ENCODE results near the gene PSME2. TPM values are rescaled to one million over a fixed set of nuclear protein-coding genes. Genes with fewer than 3 reads are reported as not detected.

Gene PSME2
- total and polyA plus RNA-seq, 7 donors: 30.1 to 179 (median 76.4) TPM

DNA sequence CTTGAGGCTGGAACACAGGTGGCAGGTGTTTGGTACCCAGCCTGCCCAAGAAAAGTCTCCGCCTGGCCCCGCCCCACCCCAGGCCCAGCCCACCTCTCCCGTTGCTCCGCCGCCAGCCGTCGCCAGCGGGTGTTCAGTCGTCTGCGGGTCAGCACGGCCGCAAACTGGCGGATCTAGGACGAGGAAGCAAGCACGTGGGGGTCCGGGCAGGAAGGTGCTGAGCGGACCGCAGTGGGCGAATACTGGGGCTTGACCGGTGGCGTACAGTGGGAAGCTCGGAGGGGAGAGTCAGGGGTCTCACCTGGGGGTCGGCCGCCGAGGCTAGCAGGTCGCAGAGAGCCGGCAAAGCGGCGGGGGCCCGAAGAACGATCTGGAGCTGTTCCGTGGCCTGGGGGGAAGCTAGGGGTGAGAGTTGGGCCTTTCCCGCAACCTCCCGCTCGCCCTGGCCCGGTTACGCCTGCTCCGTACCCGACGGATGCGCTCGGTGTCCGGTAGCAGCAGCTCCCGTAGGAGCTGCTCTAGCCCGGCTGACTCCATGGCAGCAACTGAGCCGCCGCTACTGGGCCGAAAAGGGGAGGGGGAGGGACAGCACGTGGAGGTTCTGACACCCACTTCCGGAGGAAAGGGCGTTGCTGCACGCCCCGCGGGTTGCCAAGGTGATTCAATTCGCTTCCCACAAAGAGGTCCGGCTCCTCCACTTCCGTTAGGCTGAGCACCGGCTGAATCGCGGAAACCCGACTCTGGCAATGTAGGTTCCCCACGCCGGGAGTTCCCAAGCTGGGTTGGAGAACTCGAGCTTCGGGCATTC lies 42.0 kb upstream of the PSME2 start, which contains the start of gene IPO4:
Gene IPO4, minus strand, starts transcription at position 566 of the 808 bp plus-strand sequence. Its CDS starts 29 bp downstream, at position 537.
- TF ChIP-seq, protein P1, sequence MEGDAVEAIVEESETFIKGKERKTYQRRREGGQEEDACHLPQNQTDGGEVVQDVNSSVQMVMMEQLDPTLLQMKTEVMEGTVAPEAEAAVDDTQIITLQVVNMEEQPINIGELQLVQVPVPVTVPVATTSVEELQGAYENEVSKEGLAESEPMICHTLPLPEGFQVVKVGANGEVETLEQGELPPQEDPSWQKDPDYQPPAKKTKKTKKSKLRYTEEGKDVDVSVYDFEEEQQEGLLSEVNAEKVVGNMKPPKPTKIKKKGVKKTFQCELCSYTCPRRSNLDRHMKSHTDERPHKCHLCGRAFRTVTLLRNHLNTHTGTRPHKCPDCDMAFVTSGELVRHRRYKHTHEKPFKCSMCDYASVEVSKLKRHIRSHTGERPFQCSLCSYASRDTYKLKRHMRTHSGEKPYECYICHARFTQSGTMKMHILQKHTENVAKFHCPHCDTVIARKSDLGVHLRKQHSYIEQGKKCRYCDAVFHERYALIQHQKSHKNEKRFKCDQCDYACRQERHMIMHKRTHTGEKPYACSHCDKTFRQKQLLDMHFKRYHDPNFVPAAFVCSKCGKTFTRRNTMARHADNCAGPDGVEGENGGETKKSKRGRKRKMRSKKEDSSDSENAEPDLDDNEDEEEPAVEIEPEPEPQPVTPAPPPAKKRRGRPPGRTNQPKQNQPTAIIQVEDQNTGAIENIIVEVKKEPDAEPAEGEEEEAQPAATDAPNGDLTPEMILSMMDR (IDR thresholded peaks at IDR 0.05): no peak
- ATAC-seq: peak; percentile 95 to 97 (median 96)
- peak within 1 kb of the TSS; percentile 90 for H3K4me3 ChIP-seq
- intact Hi-C loops (cut with DNase I): loop anchor here in 1 of 2 donors (2.0 kb wide), 1 partner anchor 26 kb away; no protein-coding TSS in a partner anchor
- 0 to 1% (median 0%) methylated on average over 60 to 65 of the region's 65 CpGs for WGBS, 3 donors
- no peaks in the 10 kb centered on the region for H3K9me3 ChIP-seq
- H3K36me3 ChIP-seq (ENCODE audit: insufficient read depth in 1 of 2, low read depth in 1 of 2): peaks cover 6 to 73% of the 10 kb centered on the region in 2 donors
- H3K27ac ChIP-seq: peak within 1 kb of the TSS; percentile 94
- H3K4me1 ChIP-seq: peaks cover 21% of the 10 kb centered on the region
- peak; percentile 95 to 98 for DNase-seq
- no peaks in the 10 kb centered on the region for H3K27me3 ChIP-seq (ENCODE audit: insufficient read depth in 3 of 3, low read length in 2 of 3)

DNA sequence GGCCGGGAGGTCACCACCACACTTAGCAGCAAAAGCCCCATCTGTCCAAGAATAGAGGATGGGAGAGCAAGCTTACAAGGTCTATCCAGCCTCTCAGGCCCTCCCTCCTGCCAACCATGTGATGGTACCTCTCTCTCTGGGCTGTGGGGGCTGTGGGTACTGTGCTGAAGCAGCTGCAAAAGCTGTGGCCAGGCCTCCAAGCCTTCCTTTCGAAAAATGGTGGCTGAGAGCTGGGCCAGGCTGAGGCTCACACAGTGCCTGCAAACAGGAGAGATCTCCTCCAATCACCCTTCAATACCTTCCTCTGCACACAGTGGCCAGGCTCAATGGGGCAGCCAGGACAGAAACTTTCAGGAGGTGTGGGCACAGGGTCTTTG lies 41.1 kb upstream of the PSME2 start:
- DNase-seq (peak in 1 of 2 donors; percentile 34), ATAC-seq (no peak)
- TF ChIP-seq, protein P1 (IDR thresholded peaks at IDR 0.05): no peak
- WGBS, 3 donors: 59 to 76% (median 74%) methylated on average over 2 of the region's 2 CpGs
- H3K4me1 ChIP-seq: peaks cover 21% of the 10 kb centered on the region
- H3K9me3 ChIP-seq: no peaks in the 10 kb centered on the region
- H3K27me3 ChIP-seq (ENCODE audit: insufficient read depth in 3 of 3, low read length in 2 of 3): no peaks in the 10 kb centered on the region
- intact Hi-C loops (cut with DNase I): no loop called here
- peak overlapping the region; percentile 94 for H3K27ac ChIP-seq
- peak overlapping the region; percentile 90 for H3K4me3 ChIP-seq
- H3K36me3 ChIP-seq (ENCODE audit: insufficient read depth in 1 of 2, low read depth in 1 of 2): peaks cover 6 to 73% of the 10 kb centered on the region in 2 donors

DNA sequence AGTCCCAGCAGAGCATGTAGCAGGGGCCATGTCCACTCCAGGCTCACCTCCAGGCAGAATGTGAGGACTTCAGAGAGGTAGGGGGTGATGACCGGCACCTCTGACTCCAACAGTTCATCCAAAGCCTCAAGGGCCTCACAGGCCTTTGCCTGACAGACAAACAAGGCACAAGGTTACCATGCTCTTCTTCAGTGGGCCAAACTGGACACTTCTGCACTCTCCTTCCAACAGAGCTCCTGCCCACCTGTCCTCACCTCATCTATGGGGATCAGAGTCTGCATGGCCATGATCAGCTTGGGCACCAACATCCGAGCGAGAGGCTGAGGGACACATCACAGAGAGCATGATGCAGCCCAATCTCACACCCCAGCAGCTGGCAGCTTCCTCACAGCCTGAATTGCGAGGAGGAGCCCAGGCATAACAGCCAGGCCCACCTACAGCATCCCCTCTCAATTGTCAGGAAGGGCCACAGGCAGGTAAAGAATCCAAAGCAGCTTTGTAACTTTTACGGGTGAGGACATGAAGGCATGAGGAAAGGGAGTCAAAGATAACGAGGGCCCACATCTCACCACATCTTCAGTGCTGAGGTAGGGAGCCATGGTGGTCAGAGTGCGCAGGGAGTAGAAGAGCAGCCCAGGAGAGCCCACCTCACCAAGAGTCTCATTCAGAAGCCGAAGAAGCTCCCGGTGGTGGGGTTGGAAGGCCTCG lies 40.6 kb upstream of the PSME2 start:
- H3K27ac ChIP-seq: no peak overlapping the region
- peaks cover 21% of the 10 kb centered on the region for H3K4me1 ChIP-seq
- intact Hi-C loops (cut with DNase I): no loop called here
- H3K27me3 ChIP-seq (ENCODE audit: insufficient read depth in 3 of 3, low read length in 2 of 3): no peaks in the 10 kb centered on the region
- TF ChIP-seq, protein P1 (IDR thresholded peaks at IDR 0.05): no peak
- ATAC-seq (no peak), DNase-seq (peak in 1 of 2 donors; percentile 39)
- WGBS, 3 donors: 89 to 97% (median 91%) methylated on average over 10 of the region's 10 CpGs
- H3K4me3 ChIP-seq: peak overlapping the region; percentile 90
- no peaks in the 10 kb centered on the region for H3K9me3 ChIP-seq
- peaks cover 6 to 73% of the 10 kb centered on the region in 2 donors for H3K36me3 ChIP-seq (ENCODE audit: insufficient read depth in 1 of 2, low read depth in 1 of 2)

DNA sequence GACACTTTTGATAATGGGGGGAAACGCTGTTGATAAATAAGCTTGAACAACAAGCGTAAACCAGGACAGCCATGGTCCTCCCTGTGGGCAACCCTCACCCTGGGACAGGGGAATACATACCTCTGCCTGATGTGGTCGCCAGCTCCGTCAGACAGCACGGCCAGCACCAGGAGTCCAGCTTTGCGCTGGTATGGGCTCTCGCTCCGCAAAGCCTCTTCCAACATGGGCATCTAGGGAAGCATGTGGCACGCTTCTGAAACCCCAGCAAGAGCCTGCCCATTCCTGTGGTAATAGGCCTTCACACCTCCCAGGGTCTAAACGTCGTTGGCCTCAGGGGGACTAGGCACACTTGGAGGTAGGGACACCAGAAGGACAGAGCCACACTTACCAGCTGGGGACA lies 39.3 kb upstream of the PSME2 start:
- H3K9me3 ChIP-seq: no peaks in the 10 kb centered on the region
- H3K27me3 ChIP-seq (ENCODE audit: insufficient read depth in 3 of 3, low read length in 2 of 3): no peaks in the 10 kb centered on the region
- H3K4me3 ChIP-seq: no peak overlapping the region
- peaks cover 6 to 76% of the 10 kb centered on the region in 2 donors for H3K36me3 ChIP-seq (ENCODE audit: insufficient read depth in 1 of 2, low read depth in 1 of 2)
- no peak overlapping the region for H3K27ac ChIP-seq
- peak in 1 of 2 donors; percentile 37 for DNase-seq
- WGBS, 3 donors: 92 to 94% (median 92%) methylated on average over 11 of the region's 11 CpGs
- no peak for ATAC-seq
- TF ChIP-seq, protein P1 (IDR thresholded peaks at IDR 0.05): no peak
- intact Hi-C loops (cut with DNase I): no loop called here
- peaks cover 21% of the 10 kb centered on the region for H3K4me1 ChIP-seq
